CD4-positive, alpha-beta T cell treated with Interleukin-4 for 1 hour (primary cell): ENCODE data around the gene RAET1E.
"Not testable (repeated sequence)": the region's sequence is repeated elsewhere in the genome, so short reads cannot be mapped to it uniquely, and the experiment has no call there.

ENCODE experiments used
- DNase-seq, 2 donors: peaks; one replicate each; pipeline ENCODE4 v3.0.0-alpha.2; 2020 to 2022

The RAET1E gene, protein sequence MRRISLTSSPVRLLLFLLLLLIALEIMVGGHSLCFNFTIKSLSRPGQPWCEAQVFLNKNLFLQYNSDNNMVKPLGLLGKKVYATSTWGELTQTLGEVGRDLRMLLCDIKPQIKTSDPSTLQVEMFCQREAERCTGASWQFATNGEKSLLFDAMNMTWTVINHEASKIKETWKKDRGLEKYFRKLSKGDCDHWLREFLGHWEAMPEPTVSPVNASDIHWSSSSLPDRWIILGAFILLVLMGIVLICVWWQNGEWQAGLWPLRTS

DNA sequence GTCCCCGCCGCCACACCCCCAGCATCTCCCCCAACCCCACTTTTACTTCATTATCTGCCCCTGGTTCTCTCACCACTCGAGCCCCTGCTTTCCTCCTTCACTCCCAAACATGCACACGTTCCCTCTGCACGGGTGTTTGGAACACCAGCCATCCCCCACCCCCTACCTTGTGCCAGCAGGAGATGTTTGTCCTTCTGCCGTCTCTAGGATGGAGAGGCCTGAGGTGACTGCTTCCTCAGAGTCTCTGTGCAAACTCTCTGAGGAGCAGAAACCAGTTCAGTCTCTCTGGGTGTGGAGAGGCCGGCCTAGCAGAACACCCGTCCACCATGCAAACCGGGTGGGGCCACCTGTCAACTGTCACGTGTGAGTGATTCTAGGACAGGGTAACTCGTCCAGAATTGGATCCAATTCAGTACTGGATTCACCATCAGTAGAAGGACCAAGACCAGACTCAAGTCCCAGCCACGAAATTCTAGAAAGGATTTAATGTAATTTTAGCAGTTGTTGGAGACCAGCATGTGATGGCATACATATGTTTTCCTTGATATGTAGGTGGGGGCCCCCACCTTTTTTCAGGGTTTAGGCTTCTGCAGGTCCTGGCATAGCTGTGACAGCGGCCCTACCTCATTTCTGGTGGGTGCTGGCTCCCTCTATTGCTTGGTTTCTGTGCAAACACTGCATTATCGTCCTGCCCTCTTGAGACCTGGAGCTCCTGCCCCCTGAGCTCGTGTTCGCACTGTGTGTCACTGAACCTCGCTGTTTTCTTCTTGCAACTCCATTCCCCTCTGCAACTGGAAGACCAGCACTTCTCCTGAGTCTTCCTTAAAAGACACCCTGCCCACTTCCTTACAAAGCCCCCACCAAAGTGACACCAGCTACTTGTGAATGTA, at the start of gene RAET1E:
Gene RAET1E (minus strand): TSS at position 259 of the 890 bp plus-strand sequence. CDS start 7,212 bp downstream, outside the sequence.
- DNase-seq: no peak

DNA sequence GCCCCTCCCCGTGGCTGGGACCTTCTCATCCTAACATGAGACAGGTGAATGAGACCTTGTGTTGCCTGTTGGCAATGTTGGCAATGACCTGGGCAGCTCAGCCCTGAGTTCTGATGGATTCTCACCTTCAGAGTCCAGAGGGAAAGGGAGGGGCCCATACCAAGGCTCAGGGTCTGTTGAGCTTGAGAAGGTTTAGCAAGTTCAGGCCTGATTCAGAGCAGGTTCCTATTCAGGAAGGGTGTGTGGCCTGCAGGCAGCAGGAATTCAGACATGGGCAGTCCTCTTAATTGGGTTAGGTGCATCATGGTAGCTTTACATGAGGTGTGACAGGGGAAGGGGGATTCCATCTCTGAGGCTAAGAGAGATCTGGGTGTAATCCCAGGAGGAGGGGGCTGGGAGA, 49.6 kb upstream of the RAET1E start:
- not testable (repeated sequence) for DNase-seq

DNA sequence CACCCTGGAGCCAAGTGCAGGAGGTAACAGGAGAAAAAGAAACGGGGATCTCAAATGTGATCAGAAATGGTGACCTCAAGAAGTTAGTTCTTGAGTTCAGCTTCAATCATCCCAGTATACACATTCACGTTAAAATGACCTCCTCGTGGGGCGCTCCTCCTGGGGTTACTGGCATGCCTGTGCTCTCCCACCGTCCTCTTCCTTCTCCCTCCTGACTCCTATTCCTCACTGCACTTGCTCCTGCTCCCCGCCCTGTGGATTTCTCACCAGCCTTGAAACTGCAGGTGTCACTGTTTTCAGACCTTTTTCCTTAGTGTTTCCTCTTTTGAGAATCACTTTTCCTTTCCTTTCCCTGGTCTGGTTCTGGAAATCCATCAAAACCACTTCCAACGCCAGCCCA, 48.7 kb upstream of the RAET1E start:
- not testable (repeated sequence) for DNase-seq

DNA sequence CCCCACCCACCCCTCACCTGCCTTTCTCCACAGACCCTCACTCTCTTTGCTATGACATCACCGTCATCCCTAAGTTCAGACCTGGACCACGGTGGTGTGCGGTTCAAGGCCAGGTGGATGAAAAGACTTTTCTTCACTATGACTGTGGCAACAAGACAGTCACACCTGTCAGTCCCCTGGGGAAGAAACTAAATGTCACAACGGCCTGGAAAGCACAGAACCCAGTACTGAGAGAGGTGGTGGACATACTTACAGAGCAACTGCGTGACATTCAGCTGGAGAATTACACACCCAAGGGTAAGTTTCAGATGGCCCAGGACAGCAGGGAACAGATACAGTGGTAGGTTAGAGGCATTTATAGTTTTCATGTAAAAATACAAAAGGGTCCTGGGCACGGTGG, 47.4 kb upstream of the RAET1E start:
- DNase-seq: not testable (repeated sequence)

DNA sequence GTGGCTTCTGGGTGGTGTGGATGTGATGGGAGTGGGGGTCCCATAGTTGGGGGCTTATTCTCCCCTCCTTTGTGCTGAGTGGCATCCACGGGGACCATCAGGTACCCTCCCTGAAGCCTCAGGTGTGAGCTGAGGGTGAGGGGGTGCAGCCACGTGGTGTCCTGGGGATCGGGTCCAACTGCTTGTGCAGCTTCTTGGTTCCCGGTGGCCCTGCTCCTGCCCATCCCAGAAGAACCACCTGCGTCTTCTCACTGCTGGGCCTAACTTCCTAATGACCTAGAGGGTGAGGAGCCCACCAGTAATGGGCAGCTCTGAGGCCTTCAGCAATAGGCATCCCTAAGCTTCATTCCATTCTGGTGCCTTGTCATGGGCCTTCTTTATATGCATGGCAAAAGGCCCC, 45.4 kb upstream of the RAET1E start:
- DNase-seq: not testable (repeated sequence)

DNA sequence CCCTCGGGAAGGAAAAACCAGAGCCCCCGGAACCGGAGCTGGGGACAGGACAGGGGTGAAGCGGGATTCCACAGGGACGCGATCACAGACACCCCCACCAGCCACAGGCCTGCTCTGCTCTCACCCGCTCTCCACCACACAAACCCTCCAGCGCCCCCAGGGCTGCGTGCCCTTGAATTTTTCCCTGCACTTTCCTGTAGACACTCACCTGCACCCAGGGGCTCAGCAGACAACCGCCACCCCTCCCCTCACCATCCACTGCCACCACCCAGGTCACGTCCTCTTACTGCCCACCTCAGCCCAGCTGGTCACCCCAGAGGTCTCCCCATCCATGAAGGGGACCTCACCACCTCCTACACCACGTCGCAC, 44.5 kb upstream of the RAET1E start:
- DNase-seq: no peak

DNA sequence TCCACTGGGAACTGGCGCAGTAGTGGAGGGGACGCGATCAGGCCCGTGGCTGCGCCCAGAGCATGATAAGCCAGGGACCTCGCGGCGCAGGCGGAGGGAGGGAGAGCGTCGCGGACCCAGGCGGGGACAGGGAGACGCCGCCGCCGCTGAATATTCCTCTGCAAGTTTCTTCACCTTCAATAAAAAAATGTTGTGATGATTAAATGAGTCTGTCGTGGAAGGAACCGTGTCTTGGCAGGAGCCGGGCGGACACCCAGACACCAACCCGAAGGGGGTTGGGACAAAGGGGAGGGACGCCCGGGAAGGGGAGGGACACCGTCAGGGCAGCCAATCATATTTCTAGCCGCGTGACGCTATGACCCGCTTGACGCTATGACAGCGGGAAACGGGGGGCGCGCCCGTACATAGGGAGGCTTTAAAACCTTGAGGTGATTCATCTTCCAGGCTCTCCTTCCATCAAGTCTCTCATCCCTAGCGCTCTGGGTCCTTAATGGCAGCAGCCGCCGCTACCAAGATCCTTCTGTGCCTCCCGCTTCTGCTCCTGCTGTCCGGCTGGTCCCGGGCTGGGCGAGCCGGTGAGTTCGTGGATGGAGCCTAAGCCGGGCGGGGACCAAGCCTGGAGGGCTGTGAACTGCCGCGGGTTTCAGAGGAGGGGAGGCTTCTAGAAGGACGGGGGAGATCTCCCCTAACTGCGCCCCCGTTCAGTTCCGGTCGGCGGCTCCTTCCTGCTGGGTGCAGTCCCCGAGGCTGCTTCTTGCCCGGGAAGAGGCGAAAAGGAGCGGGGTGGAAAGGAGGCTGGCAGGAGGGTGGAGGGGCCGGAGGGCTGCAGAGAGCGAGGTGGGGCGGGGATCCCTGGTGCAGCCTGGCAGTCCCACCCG, 43.9 kb upstream of the RAET1E start, which contains the start of gene ULBP2:
Gene ULBP2 (plus strand): TSS at position 432 of the 878 bp plus-strand sequence. CDS start 59 bp downstream, at position 491.
- peak; percentile 94 to 95 for DNase-seq

DNA sequence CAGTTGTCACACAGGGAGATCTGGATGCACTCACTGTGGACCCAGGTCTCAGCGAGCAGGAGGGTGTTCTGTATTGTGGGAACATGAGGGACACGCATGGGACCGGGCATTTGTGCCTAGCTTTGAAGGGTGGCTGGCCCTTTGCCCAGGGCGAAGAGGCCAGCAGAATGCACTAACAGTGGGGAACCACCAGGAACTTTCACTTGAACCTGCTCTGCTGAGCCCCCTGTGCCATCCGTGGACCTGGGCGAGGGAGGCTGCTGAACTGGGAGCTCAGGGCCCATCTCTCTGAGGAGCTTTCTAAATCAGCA, 42.7 kb upstream of the RAET1E start:
- DNase-seq: no peak

DNA sequence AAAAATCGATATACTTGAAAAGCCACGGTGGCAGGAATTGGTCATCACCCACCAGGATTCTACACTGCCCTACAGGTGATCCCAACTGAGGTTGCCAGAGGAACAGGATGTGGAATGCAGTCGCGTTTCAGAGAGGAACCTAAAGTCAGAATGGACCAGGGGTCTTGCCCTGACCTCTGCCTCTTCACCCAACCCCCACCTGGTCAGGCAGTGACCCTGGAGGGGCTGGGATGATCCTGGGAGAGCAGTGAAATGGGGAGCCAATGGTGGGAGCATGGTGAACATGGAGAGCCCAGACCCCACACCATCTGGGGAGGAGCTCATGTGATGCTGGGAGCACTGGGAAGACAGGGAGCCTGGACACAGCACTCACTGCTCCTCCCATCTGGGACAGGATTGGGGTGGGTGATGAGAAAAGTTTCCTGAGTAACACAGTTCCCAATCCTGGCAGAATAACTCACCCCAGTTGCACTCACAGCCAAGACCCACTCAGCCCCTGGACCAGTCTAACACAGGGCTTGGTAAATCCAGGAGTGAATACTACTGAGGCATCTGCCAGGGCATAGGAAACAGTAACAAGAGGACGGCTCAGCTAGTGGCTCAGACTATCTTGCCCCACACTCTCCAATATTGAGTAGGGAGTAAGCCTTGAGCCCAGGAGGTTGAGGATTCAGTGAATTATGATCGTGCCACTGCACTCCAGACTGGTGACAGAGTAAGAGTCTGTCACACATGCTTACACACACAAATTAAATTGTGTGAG, 42.2 kb upstream of the RAET1E start:
- DNase-seq: no peak

DNA sequence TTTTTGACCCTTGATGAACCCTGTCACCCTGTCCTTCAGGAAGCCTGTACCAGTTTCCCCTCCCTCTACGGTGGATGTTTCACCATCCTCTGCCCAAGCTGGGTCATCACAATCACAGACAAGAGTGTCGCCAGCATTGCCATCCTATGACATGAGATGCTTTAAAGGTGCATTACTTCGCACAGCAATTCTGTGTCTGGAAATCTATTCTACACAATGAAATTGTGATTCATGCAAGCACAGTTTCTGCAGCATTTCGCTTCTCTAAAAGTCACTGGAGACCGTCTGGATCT, 41.4 kb upstream of the RAET1E start:
- no peak for DNase-seq

DNA sequence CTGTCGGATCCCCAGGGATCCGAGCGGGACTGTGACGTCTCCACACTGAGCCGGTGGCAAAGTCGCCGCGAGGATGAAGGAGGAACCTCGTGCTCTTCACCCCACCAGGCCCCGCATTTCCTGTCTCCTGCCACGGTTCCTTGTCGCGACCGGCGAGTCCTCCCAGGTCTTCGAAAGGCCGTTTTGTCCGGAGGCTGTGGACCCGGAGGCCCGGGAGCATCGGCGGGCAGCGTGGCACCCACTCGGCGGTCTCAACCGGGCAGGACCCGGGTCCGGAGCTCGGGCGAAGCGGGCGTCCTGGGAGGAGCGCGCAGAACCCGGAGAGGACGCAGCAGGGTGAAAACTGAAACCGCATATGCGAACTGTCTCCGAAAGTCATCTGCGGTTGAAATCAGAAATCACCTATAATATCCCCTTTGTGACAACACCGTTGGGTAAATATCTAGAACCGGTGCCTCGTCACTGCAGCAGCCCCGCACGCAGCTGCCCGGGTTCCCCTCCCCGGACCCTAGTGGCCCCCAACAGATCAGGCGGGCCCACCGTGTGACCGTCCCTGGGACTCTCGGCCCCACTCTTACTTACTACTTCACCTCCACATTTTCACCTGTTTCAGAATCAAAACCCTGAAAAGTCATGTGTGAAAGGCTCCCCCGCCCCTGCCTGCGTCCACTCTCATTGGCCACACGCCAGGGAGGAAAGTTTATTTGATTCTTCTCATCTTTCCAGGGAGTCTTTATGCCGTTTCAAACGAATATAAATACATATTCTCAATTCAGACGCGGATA, 40.9 kb upstream of the RAET1E start:
- peak; percentile 75 to 81 for DNase-seq

DNA sequence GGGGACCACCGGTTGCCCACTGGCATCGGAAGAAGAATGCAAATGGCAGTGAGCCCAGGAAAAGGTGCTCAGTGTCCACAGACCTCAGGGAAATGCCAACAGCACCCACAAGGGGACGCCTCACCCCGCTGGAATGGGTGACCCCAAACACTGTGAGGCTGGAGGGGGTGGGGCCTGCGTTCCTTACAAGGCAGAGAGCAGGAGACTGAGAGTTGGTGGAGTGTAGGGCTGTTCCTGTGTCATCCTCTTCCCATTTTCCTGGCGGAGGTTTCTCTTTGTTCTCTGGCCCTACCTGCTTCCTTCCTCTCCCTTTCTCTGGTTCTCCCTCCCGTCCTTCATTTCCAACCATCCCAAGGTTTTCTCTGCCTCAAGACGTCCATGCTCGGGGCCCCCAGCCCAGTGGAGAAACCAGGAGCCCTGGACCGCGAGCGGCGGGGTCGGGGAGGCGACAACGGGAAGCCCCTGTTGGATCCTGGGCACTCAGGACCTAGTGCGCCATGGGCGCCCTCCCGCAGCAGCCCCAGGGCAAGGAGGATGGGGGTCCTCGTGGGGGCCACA, 40.2 kb upstream of the RAET1E start:
- not testable (repeated sequence) for DNase-seq

DNA sequence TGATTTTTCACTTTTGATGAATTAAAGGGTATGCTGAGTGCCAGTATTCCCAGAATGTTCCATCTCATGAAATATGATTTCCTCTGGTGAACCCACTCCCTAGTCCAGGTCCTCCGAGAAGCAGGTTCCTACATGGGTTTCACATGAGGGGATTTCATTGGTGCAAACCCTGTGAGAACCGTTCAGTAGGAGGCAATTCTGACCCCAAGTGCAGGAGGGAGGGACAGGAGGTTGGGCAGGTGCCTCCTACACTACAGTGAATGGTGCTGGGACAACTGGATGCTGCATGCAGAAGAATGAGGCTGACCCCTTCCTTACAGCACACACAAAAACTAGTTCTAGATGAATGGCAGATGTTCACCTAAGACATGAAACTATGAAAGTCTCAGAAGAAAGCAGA, 38.8 kb upstream of the RAET1E start:
- no peak for DNase-seq

DNA sequence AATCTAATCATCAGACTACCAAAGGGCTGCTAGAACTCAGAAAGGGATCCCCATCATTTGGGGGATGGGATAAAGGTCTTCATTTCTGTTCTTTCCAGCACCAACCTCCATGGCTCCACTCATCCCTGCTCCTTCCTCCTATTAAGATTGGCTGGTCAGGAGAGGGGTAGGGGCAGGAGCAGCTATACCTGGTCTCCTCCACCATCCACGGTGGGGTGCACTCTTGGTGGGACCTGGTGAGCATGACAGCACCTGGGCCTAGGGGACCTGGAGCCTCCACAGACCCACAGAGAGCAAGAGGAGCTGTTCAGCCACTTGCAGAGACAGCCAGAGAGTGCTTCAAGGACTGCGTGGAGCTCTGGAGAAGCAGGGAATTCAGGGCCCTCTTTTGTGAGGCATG, 37.8 kb upstream of the RAET1E start:
- no peak for DNase-seq

DNA sequence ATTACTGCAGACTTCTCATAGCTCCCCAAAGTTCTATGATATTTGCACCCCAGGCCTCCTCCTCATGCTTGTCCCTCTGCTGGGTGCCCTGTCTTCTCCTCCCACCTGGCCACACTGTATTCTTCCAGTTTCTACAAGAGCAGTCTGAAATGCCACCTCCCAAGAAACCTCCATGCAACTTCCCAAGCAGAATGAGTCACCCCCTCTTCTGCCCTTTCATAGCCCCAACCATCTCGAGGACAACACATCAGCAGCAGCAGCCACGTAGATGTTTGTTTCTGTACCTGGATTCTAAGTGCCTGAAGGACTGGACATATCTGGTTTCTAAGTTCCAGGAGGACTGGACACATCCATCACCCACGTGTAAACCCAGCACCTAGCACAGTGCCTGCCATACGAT, 37.3 kb upstream of the RAET1E start:
- DNase-seq: no peak

DNA sequence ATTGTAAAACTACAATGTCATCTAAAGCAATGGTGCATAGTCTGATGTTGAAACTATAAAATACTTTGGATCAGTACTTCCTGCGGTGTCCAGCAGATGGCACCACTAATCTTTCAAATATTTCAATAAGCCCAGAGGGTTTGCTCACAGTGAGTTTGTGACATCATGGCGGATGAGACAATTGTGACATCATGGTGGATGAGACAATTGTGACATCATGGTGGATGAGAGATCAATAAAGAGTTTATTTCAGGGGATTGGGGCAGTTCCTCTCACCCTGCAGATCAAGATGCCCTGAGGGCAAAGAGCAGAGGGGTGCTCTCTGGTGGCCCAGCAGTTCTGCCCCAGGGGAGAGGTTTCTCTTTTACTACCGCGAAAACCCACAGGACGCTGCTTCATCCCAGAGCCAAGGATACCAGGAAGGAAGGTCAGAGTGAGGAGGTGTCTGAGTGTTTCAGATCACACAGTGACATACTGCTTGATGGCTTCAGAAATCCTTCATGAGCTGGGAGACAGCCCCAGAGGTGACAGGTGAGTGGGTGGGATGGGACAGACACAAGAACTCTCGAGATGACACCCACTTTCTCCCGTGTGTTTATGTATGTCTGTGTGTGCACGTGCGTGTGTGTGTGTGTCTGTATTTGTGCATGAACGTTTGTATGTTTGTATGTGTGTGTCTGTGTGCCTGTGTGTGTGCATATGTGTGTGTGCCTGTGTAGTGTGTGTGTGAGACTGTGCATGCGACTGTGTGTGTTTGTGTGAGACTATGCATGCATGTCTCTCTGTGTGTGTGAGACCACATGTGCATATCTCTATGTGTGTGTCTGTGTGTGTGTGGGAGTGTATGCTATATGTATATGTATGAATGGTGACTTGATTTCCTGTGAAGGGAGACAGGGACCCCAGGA, 36.6 kb upstream of the RAET1E start:
- DNase-seq: peak; percentile 77 to 83

DNA sequence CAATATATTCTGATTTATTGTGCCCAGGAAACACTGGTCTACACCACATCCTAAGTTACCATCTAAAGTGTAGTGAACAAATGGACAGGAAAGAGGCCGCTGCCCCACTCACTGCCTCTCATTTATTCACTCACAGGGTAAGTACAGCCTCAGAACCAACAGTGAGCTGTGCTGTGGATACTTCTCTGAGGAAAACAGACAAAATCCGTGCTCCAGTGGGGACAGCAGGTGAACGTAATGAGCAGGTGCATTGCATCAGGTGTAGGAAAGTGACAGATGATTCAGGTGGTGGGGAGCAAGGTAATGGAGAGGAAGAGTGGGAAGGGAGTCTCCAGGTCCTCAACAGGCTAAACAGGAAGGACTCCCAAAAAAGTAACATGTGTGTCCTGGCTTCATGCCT, 35.5 kb upstream of the RAET1E start:
- no peak for DNase-seq

DNA sequence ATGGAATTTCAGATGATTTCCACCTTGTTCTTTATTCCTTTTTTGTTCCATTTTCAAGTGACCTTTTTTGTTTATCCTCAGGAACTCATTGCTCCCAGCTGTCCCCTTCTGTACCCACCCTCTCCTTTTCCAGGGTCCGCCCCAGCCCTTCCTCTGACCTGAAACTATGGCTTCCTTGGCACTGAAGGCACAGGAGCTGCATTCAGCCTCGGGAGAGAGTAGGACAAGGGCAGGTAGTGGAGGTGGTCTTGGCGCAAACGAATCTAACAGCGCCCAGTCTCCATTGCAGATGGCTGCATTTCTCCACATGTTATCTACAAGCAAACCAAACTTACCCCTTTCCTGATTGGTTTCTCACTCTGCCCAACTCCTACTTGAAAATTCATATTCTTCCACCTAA, 35.1 kb upstream of the RAET1E start:
- DNase-seq: no peak

DNA sequence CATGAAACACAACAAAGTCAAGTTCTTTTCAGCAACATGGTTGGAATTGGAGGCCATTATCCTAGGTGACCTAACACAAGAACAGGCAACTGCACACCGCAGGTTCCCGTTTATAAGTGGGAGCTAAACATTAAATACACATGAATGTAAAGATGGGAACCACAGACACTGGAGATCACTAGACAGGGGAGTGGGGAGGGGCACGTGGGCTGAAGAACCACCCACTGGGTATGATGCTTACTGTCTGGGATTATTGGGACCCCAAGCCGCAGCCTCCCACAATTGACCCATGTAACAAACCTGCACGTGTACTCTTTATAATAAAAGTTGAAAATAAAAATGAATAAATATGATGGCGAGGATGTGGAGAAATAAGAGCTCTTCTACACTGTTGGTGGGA, 33.6 kb upstream of the RAET1E start:
- DNase-seq: no peak

DNA sequence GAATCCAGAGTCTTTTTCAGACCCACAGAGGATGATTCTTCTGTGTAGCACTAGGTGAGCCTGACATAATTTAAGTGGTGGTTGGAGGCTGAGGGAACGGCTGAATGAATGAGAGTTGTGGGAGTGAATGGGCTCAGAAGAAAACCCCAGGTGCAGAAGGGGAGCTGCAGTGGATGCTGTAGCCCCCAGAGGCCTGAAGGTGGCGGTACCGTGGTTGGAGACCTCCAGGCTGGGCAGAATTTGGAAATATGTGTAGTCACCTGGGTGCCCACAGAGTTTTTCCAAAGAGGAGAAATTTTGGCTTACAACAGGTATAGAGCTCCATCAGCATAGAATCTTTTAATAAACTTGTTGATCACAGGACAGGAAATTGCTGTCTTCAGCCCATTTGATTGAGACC, 31.5 kb upstream of the RAET1E start:
- DNase-seq: no peak

DNA sequence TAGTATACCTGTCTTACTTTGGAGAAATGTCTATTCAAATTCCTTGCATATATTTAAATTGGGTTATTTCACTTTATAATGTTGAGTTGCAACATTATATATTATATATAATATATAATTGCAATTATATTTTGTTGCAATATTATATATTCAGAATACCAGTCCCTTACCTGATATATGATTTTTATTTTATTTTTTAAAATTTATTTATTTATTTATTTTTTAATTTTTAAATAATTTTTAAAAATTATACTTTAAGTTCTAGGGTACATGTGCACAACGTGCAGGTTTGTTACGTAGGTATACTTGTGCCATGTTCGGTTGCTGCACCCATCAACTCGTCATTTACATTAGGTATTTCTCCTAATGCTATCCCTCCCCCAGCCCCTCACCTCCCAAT, 29.1 kb upstream of the RAET1E start:
- DNase-seq: not testable (repeated sequence)
